ENCODE measurements around the gene PRUNE2.

- TF ChIP-seq, protein P1, sequence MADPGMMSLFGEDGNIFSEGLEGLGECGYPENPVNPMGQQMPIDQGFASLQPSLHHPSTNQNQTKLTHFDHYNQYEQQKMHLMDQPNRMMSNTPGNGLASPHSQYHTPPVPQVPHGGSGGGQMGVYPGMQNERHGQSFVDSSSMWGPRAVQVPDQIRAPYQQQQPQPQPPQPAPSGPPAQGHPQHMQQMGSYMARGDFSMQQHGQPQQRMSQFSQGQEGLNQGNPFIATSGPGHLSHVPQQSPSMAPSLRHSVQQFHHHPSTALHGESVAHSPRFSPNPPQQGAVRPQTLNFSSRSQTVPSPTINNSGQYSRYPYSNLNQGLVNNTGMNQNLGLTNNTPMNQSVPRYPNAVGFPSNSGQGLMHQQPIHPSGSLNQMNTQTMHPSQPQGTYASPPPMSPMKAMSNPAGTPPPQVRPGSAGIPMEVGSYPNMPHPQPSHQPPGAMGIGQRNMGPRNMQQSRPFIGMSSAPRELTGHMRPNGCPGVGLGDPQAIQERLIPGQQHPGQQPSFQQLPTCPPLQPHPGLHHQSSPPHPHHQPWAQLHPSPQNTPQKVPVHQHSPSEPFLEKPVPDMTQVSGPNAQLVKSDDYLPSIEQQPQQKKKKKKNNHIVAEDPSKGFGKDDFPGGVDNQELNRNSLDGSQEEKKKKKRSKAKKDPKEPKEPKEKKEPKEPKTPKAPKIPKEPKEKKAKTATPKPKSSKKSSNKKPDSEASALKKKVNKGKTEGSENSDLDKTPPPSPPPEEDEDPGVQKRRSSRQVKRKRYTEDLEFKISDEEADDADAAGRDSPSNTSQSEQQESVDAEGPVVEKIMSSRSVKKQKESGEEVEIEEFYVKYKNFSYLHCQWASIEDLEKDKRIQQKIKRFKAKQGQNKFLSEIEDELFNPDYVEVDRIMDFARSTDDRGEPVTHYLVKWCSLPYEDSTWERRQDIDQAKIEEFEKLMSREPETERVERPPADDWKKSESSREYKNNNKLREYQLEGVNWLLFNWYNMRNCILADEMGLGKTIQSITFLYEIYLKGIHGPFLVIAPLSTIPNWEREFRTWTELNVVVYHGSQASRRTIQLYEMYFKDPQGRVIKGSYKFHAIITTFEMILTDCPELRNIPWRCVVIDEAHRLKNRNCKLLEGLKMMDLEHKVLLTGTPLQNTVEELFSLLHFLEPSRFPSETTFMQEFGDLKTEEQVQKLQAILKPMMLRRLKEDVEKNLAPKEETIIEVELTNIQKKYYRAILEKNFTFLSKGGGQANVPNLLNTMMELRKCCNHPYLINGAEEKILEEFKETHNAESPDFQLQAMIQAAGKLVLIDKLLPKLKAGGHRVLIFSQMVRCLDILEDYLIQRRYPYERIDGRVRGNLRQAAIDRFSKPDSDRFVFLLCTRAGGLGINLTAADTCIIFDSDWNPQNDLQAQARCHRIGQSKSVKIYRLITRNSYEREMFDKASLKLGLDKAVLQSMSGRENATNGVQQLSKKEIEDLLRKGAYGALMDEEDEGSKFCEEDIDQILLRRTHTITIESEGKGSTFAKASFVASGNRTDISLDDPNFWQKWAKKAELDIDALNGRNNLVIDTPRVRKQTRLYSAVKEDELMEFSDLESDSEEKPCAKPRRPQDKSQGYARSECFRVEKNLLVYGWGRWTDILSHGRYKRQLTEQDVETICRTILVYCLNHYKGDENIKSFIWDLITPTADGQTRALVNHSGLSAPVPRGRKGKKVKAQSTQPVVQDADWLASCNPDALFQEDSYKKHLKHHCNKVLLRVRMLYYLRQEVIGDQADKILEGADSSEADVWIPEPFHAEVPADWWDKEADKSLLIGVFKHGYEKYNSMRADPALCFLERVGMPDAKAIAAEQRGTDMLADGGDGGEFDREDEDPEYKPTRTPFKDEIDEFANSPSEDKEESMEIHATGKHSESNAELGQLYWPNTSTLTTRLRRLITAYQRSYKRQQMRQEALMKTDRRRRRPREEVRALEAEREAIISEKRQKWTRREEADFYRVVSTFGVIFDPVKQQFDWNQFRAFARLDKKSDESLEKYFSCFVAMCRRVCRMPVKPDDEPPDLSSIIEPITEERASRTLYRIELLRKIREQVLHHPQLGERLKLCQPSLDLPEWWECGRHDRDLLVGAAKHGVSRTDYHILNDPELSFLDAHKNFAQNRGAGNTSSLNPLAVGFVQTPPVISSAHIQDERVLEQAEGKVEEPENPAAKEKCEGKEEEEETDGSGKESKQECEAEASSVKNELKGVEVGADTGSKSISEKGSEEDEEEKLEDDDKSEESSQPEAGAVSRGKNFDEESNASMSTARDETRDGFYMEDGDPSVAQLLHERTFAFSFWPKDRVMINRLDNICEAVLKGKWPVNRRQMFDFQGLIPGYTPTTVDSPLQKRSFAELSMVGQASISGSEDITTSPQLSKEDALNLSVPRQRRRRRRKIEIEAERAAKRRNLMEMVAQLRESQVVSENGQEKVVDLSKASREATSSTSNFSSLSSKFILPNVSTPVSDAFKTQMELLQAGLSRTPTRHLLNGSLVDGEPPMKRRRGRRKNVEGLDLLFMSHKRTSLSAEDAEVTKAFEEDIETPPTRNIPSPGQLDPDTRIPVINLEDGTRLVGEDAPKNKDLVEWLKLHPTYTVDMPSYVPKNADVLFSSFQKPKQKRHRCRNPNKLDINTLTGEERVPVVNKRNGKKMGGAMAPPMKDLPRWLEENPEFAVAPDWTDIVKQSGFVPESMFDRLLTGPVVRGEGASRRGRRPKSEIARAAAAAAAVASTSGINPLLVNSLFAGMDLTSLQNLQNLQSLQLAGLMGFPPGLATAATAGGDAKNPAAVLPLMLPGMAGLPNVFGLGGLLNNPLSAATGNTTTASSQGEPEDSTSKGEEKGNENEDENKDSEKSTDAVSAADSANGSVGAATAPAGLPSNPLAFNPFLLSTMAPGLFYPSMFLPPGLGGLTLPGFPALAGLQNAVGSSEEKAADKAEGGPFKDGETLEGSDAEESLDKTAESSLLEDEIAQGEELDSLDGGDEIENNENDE (IDR thresholded peaks at IDR 0.05; ENCODE audit: insufficient replicate concordance, low read length): no peak
- no peak for TF ChIP-seq SAP30 (IDR thresholded peaks at IDR 0.05; ENCODE audit: insufficient read depth, insufficient replicate concordance, low read length)
- no peak for TF ChIP-seq POLR2A (IDR thresholded peaks at IDR 0.05; ENCODE audit: control extremely low read depth in 1 of 2, low read depth in 2 of 2, low read length in 2 of 2)
- TF ChIP-seq CREB1 (IDR thresholded peaks at IDR 0.05): no peak
- no peak for TF ChIP-seq GABPA (IDR thresholded peaks at IDR 0.05; ENCODE audit: borderline replicate concordance, insufficient read depth, low read length)
- no peak for TF ChIP-seq RBBP5 (IDR thresholded peaks at IDR 0.05; ENCODE audit: borderline replicate concordance, low read depth, low read length)
- TF ChIP-seq E2F6 (IDR thresholded peaks at IDR 0.05): no peak
- no peak for TF ChIP-seq NRF1 (IDR thresholded peaks at IDR 0.05; ENCODE audit: low read depth, low read length)
- no peak for TF ChIP-seq PHF8 (conservative IDR thresholded peaks at IDR 0.05; ENCODE audit: low read depth, low read length)
- TF ChIP-seq KDM1A (IDR thresholded peaks at IDR 0.05; ENCODE audit: borderline replicate concordance, low read length): no peak
- TF ChIP-seq, protein P2, sequence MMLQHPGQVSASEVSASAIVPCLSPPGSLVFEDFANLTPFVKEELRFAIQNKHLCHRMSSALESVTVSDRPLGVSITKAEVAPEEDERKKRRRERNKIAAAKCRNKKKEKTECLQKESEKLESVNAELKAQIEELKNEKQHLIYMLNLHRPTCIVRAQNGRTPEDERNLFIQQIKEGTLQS (IDR thresholded peaks at IDR 0.05; ENCODE audit: insufficient read depth, low read depth, low read length): no peak
- TF ChIP-seq, protein P3, sequence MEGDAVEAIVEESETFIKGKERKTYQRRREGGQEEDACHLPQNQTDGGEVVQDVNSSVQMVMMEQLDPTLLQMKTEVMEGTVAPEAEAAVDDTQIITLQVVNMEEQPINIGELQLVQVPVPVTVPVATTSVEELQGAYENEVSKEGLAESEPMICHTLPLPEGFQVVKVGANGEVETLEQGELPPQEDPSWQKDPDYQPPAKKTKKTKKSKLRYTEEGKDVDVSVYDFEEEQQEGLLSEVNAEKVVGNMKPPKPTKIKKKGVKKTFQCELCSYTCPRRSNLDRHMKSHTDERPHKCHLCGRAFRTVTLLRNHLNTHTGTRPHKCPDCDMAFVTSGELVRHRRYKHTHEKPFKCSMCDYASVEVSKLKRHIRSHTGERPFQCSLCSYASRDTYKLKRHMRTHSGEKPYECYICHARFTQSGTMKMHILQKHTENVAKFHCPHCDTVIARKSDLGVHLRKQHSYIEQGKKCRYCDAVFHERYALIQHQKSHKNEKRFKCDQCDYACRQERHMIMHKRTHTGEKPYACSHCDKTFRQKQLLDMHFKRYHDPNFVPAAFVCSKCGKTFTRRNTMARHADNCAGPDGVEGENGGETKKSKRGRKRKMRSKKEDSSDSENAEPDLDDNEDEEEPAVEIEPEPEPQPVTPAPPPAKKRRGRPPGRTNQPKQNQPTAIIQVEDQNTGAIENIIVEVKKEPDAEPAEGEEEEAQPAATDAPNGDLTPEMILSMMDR (IDR thresholded peaks at IDR 0.05; ENCODE audit: control extremely low read depth in 1 of 3, insufficient read depth in 1 of 3, low read depth in 1 of 3, low read length in 3 of 3): no peak
These were observed 171.2 kb downstream of the PRUNE2 start for GRCh38 chr9:76734716-76735115.

Measured in H1 (cell line).